ENCODE results near the gene ATP9B. TPM values are rescaled to one million over a fixed set of nuclear protein-coding genes. Genes with fewer than 3 reads are reported as not detected.

Gene ATP9B
- total RNA-seq, 1 donor: 45.2 TPM

GRCh38 chr18:79402977-79403722, 334.0 kb downstream of the ATP9B start:
- peak in 1 of 3 donors; percentile 36 for DNase-seq (ENCODE audit: low read depth in 2 of 3, low spot score in 2 of 3)

GRCh38 chr18:79403723-79404566, 334.8 kb downstream of the ATP9B start:
- no peak for DNase-seq (ENCODE audit: low read depth in 2 of 3, low spot score in 2 of 3)

DNA sequence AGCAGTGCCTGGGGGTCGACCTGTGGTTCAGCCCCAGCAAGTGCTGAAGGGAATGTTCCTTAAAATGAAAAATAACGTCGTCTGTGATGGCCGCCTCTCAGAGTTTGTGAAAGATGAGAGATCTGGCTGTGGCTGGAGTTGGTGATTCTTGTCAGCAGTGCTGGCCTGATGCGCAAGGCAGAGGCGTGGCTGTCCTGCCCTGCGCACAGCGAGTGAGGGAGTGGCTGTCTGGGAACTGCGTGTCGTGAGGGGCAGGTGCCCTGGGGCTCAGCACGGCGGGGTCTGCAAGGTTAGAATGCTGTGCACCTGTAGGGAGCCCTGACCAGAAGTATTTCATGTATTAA, 335.3 kb downstream of the ATP9B start:
- no peak for DNase-seq (ENCODE audit: low read depth in 2 of 3, low spot score in 2 of 3)

- DNase-seq (ENCODE audit: low read depth in 2 of 3, low spot score in 2 of 3): no peak
Measured at GRCh38 chr18:79405019-79405780, 336.0 kb downstream of the ATP9B start.

- DNase-seq (ENCODE audit: low read depth in 2 of 3, low spot score in 2 of 3): peak; percentile 74 to 78 (median 77)
Measured at GRCh38 chr18:79405781-79406575, 336.8 kb downstream of the ATP9B start.

GRCh38 chr18:79406708-79407107, 337.5 kb downstream of the ATP9B start:
- no peak for DNase-seq (ENCODE audit: low read depth in 2 of 3, low spot score in 2 of 3)

GRCh38 chr18:79409313-79409712, 340.1 kb downstream of the ATP9B start:
- DNase-seq (ENCODE audit: low read depth in 2 of 3, low spot score in 2 of 3): no peak

- DNase-seq (ENCODE audit: low read depth in 2 of 3, low spot score in 2 of 3): no peak
Measured at GRCh38 chr18:79410171-79410641, 341.0 kb downstream of the ATP9B start.

GRCh38 chr18:79410731-79411613, 341.8 kb downstream of the ATP9B start:
- DNase-seq (ENCODE audit: low read depth in 2 of 3, low spot score in 2 of 3): no peak

GRCh38 chr18:79411614-79412526, 342.7 kb downstream of the ATP9B start:
- DNase-seq (ENCODE audit: low read depth in 2 of 3, low spot score in 2 of 3): no peak

GRCh38 chr18:79413025-79413424, 343.8 kb downstream of the ATP9B start:
- no peak for DNase-seq (ENCODE audit: low read depth in 2 of 3, low spot score in 2 of 3)

DNA sequence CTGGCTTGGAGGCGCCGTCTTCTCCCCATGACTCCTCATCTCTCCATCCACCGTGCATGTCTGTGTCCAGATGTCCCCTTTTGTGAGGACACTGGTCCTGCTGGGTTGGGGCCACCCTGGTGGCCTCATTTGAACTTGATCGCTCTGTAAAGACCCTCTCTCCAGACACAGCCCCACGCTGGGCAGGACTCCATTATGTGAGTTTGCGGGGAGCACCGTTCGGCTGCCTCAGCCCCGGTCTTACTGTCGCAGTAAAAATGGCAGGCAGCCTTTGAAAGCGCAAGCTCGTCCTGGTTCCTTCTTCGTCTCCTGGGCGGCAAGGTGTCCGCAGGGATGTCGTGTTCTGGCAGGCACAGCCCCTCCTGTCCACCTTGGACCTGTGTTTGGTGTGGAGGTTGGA, 344.2 kb downstream of the ATP9B start:
- no peak for DNase-seq (ENCODE audit: low read depth in 2 of 3, low spot score in 2 of 3)

DNA sequence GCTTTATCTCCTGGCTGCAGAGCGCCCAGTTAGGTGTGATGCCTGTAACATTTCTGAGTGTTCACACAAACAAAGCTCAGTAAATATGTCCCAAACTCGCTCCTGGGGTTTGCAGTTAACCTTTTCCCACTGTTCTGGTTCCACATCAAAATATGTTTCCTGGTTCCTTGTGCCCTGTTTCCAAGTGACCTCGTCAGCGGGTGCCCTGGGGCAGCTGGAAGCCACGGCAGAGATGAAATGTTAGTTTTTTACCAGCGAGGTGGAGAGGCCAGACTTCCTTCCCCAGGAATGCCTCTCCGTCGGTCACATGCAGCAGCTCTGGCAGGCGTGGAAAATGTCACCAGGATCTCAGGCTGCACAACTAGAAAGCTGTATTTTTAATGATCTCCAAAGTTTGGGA, 344.7 kb downstream of the ATP9B start:
- DNase-seq (ENCODE audit: low read depth in 2 of 3, low spot score in 2 of 3): no peak

DNA sequence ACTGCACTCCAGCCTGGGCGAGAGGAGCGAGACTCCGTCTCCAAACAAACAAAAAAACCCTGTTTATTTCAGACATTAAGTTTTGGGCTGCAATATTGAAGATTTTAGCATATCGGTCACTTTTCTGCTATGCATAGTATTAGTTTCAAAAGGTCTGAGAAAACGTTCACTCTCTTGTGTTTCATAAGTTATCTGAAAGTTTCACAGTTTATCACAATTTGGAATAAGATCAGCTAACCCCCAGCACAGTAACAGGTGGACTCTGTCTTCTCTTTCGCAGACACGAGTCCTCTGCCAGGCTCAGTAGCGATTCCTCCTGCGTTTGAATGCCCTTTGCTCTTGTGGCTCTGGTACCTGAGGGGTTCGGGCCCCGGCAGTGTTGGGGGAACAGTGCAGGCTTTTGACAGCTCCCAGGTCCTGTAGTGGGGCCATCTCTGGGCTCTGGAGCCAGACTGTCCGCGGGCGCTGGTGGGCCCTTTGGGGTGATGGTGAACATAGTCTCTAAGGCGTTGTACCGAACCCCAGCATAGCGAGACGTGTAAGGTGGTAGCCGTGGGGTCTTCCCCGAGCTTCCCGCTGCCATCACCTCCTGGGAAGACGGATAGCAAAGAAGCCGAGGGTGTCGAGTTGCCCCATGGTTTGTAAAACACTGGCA, 347.0 kb downstream of the ATP9B start:
- no peak for DNase-seq (ENCODE audit: low read depth in 2 of 3, low spot score in 2 of 3)

DNA sequence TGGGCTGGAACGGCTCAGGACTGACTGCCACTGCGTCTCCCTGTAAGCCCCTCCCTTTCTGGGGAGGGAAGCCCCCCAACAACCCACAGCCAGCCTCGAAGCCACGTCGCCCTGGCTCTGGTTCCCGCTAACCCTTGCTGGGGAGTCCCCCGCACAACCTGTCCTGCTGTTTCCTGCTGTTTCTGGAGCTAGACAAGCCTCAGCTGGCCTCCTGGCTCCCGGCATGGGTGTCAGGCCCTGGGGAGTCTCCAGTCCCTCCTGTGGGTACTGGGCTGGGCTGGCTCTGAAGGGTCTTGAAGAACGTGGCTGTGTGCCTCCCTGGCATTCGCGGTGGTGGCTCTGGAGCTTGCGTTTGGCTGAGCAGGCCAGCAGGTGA, 347.5 kb downstream of the ATP9B start:
- no peak for DNase-seq (ENCODE audit: low read depth in 2 of 3, low spot score in 2 of 3)

DNA sequence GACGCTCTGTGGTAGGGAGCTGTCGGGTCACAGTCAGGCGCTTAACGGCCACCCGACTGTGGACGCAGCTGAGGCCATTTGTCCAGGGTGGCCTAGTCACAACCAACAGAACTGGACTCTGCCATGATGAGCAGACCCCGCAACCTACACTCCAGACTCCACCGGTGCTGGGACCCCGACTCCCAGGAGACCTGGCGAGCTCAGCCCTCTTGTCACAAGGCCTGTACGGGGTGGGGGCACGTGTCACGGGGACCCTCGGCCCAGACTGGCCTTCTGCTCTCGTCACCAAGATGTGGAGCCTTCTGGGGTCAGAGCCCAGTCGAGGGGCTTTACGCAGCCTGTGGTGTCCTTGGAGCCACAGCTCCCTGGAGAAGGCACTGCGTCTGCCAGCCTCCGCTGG, 349.0 kb downstream of the ATP9B start:
- DNase-seq (ENCODE audit: low read depth in 2 of 3, low spot score in 2 of 3): no peak

DNA sequence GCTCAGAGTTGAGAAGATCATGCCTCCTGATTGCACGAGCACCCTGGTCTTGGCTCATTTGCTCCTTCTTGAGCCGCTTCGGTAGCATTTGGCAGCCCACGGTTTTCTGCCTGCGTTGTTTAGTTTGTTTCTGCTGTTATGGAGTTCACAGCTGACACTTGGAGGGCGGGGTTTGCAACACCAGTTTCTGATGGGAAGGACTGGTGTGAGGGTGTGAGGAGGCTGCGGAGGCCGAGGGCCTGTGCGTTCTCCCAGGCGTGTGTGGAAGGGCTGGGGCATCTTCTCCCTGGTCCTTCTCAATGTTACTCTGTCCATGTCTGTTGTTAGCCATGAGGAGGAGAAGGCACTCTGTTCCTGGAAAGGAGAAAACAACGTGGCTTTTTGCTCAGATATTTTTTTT, 349.4 kb downstream of the ATP9B start:
- DNase-seq (ENCODE audit: low read depth in 2 of 3, low spot score in 2 of 3): no peak
